ENCODE results near the gene ARSB. TPM values are rescaled to one million over a fixed set of nuclear protein-coding genes. Genes with fewer than 3 reads are reported as not detected.

The ARSB gene
- total RNA-seq, 2 experiments from 2014 or later, result 4.4 to 5.2 TPM

DNA sequence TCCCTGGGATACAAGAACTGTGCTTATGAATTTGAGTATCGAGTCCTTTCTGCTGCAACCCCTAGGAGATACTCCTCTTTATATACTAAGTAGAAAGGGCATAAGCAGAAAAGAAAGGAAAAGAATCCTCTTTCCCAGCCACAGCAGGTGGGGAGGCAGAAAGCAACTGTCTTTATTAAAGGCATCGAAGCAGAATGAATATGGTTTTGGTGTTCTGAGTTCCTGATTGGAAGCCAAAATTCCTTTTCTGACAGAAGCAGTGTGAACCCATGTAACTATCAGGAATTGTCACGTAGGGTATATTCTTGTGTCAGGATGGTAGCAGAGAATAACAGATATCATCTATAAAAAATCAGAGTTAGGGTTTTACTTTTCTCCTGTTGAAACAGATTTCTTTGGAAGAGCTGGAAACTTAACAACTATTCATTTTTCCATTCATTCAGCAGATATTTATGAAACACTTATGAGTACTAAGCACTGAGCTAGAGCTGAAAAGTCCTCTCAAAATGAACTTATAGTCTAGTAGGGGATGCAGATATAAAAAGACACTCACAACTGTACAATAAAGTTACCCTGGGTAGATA, 240.1 kb downstream of the ARSB start:
- intact Hi-C loops (cut with DNase I, micrococcal nuclease), result no loop called here
- no peak overlapping the region for H3K27ac Mint-ChIP-seq
- CTCF ChIA-PET, result no interaction called here
- no peaks in the 10 kb centered on the region for H3K36me3 ChIP-seq (ENCODE audit: insufficient read depth, low read length)
- no peaks in the 10 kb centered on the region for H3K4me1 ChIP-seq (ENCODE audit: insufficient read depth, low read length)
- no peaks in the 10 kb centered on the region for H3K36me3 Mint-ChIP-seq (ENCODE audit: low read depth)
- DNase-seq, result no peak
- no peak overlapping the region for H3K27ac ChIP-seq (ENCODE audit: low read depth in 1 of 2, low read length in 2 of 2)
- no peak overlapping the region for H3K4me3 Mint-ChIP-seq
- TF ChIP-seq, protein P1, sequence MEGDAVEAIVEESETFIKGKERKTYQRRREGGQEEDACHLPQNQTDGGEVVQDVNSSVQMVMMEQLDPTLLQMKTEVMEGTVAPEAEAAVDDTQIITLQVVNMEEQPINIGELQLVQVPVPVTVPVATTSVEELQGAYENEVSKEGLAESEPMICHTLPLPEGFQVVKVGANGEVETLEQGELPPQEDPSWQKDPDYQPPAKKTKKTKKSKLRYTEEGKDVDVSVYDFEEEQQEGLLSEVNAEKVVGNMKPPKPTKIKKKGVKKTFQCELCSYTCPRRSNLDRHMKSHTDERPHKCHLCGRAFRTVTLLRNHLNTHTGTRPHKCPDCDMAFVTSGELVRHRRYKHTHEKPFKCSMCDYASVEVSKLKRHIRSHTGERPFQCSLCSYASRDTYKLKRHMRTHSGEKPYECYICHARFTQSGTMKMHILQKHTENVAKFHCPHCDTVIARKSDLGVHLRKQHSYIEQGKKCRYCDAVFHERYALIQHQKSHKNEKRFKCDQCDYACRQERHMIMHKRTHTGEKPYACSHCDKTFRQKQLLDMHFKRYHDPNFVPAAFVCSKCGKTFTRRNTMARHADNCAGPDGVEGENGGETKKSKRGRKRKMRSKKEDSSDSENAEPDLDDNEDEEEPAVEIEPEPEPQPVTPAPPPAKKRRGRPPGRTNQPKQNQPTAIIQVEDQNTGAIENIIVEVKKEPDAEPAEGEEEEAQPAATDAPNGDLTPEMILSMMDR (IDR thresholded peaks at IDR 0.05), result no peak
- peaks cover 0 to 2% of the 10 kb centered on the region in 2 experiments for H3K27me3 ChIP-seq (ENCODE audit: control insufficient read depth in 1 of 2, insufficient read depth in 2 of 2, low read length in 2 of 2)
- H3K27me3 Mint-ChIP-seq, result peaks cover 10% of the 10 kb centered on the region
- no peak for ATAC-seq (ENCODE audit: poor library complexity)
- POLR2A ChIA-PET, result no interaction called here
- H3K9me3 Mint-ChIP-seq, result no peaks in the 10 kb centered on the region
- H3K4me1 Mint-ChIP-seq (ENCODE audit: low read depth), result no peaks in the 10 kb centered on the region
- H3K4me3 ChIP-seq (ENCODE audit: low read length), result no peak overlapping the region
- no peaks in the 10 kb centered on the region for H3K9me3 ChIP-seq (ENCODE audit: control insufficient read depth in 1 of 2, insufficient read depth in 1 of 2, low read length in 2 of 2)

DNA sequence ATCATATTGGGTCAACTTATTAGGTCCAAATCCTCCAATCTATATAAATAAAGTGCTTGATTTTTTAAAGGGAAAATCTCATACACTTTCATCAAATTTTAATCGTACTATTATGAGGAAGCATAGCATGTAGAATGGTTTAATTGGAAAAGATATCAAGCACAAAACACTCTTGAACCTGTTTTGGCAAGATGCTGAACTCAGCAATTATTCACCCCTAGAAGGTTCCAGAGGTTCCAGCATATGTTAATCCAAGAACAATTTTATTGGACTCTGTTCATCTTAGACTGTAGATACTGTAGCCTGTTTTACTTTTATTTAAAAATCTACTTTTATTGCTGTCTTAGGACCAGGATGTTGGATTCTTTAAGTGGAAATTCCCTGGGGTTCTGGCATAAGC, 244.1 kb downstream of the ARSB start:
- CTCF ChIA-PET, result no interaction called here
- H3K4me1 Mint-ChIP-seq (ENCODE audit: low read depth), result no peaks in the 10 kb centered on the region
- no peaks in the 10 kb centered on the region for H3K9me3 Mint-ChIP-seq
- ATAC-seq (ENCODE audit: poor library complexity), result no peak
- no peak overlapping the region for H3K4me3 ChIP-seq (ENCODE audit: low read length)
- H3K9me3 ChIP-seq (ENCODE audit: control insufficient read depth in 1 of 2, insufficient read depth in 1 of 2, low read length in 2 of 2), result no peaks in the 10 kb centered on the region
- POLR2A ChIA-PET, result no interaction called here
- no peak for DNase-seq
- H3K27me3 Mint-ChIP-seq, result peaks cover 10% of the 10 kb centered on the region
- H3K27me3 ChIP-seq (ENCODE audit: control insufficient read depth in 1 of 2, insufficient read depth in 2 of 2, low read length in 2 of 2), result no peaks in the 10 kb centered on the region
- H3K36me3 ChIP-seq (ENCODE audit: insufficient read depth, low read length), result no peaks in the 10 kb centered on the region
- H3K27ac Mint-ChIP-seq, result no peak overlapping the region
- intact Hi-C loops (cut with DNase I, micrococcal nuclease), result no loop called here
- H3K4me1 ChIP-seq (ENCODE audit: insufficient read depth, low read length), result no peaks in the 10 kb centered on the region
- no peak overlapping the region for H3K4me3 Mint-ChIP-seq
- no peak overlapping the region for H3K27ac ChIP-seq (ENCODE audit: low read depth in 1 of 2, low read length in 2 of 2)
- no peaks in the 10 kb centered on the region for H3K36me3 Mint-ChIP-seq (ENCODE audit: low read depth)
- TF ChIP-seq, protein P1 (IDR thresholded peaks at IDR 0.05), result no peak

DNA sequence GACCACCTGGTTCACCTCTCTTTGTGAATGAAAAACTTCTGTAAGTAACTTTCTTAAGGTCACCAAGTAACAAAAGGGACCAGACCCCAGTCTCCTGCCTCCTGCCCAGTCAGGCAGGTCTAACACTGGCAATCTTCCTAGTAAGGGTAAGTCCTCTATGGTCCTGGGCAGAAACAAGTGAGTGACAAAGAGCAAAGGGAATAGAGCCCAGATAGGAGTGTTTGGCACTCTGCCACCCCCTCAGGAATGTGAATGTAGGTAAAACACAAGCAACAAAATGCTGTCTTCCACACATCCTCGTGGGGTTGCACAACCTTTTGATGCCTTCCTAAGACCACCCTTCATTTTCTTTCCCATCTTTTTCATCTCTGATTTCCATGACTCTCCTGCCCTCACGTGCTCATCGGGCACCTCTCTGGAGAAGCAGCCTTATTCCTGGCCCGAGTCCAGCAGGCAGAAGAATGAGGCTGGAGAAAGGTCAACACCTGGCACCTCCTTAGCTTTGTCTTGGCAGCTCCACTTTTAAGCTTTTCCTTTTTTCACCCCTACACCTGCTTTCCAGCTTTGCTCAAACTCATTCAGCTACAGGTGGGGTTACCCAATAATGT, 246.3 kb downstream of the ARSB start:
- Mint-ChIP-seq H3K4me1 (ENCODE audit: low read depth) (no peaks in the 10 kb centered on the region), H3K27ac (no peak overlapping the region), H3K36me3 (ENCODE audit: low read depth) (no peaks in the 10 kb centered on the region), H3K4me3 (no peak overlapping the region), H3K9me3 (no peaks in the 10 kb centered on the region), H3K27me3 (no peaks in the 10 kb centered on the region)
- POLR2A ChIA-PET, result no interaction called here
- Histone ChIP-seq H3K4me1 (ENCODE audit: insufficient read depth, low read length) (no peaks in the 10 kb centered on the region), H3K4me3 (ENCODE audit: low read length) (no peak overlapping the region), H3K27me3 (ENCODE audit: control insufficient read depth in 1 of 2, insufficient read depth in 2 of 2, low read length in 2 of 2) (no peaks in the 10 kb centered on the region), H3K36me3 (ENCODE audit: insufficient read depth, low read length) (no peaks in the 10 kb centered on the region), H3K9me3 (ENCODE audit: control insufficient read depth in 1 of 2, insufficient read depth in 1 of 2, low read length in 2 of 2) (no peaks in the 10 kb centered on the region), H3K27ac (ENCODE audit: low read depth in 1 of 2, low read length in 2 of 2) (no peak overlapping the region)
- intact Hi-C loops (cut with DNase I, micrococcal nuclease), result loop anchor here in 1 of 2 experiments (5.0 kb wide), 1 partner anchor 329 kb away; the partner anchor contains the start of genes BHMT2 and DMGDH
- no peak for DNase-seq
- no peak for ATAC-seq (ENCODE audit: poor library complexity)
- CTCF ChIA-PET, result no interaction called here
- TF ChIP-seq, protein P1 (IDR thresholded peaks at IDR 0.05), result no peak

All from CD4-positive, alpha-beta T cell (primary cell).